ENCODE results near the gene ROBO1.

- TF ChIP-seq CTCF (IDR thresholded peaks at IDR 0.05; ENCODE audit: low read length) (no peak), EZH2phosphoT487 (IDR thresholded peaks at IDR 0.05; ENCODE audit: low read length) (no peak)
These were observed 6.4 kb downstream of the ROBO1 start for GRCh38 chr3:79761441-79761840.

All from MM.1S (cell line).